Ascending aorta (tissue), 2 donors: ENCODE measurements around the gene ATAD1. TPM values are rescaled to one million over a fixed set of nuclear protein-coding genes. Genes with fewer than 3 reads are reported as not detected.

ENCODE experiments used
- DNase-seq, 2 donors: peaks; one replicate each; pipeline ENCODE4 v3.0.0-alpha.2; 2019; ENCODE audit warnings: low spot score in 2 of 2
- H3K27ac ChIP-seq, 2 donors: fragments of 200-600 bp; sonication (generic); one replicate each; pipeline ENCODE4 v1.5.1; 2016 to 2017; ENCODE audit warnings: mild to moderate bottlenecking in 1 of 2
- H3K27me3 ChIP-seq: fragments of 200-600 bp; sonication (generic); one replicate; pipeline ENCODE4 v1.5.1; 2017
- H3K36me3 ChIP-seq, 2 donors: fragments of 200-600 bp; sonication (generic); one replicate each; pipeline ENCODE4 v1.5.1; 2016
- H3K4me1 ChIP-seq, 2 donors: fragments of 200-600 bp; sonication (generic); one replicate each; pipeline ENCODE4 v1.5.1; 2016 to 2017; ENCODE audit warnings: mild to moderate bottlenecking in 1 of 2
- H3K4me3 ChIP-seq, 2 donors: fragments of 200-600 bp; sonication (generic); one replicate each; pipeline ENCODE4 v1.5.1; 2016 to 2017; ENCODE audit warnings: mild to moderate bottlenecking in 1 of 2
- H3K9me3 ChIP-seq, 2 donors: fragments of 200-600 bp; sonication (generic); one replicate each; pipeline ENCODE4 v1.5.1; 2016
- CTCF ChIP-seq, 3 experiments: fragments of 200-600 bp in 2 of 3; fragments of 450-650 bp in 1 of 3; sonication (generic) in 2 of 3; IDR thresholded peaks; one replicate each; pipeline ENCODE4 v1.5.1; 2016 to 2019; ENCODE audit warnings: antibody characterized with exemption in 3 of 3, mild to moderate bottlenecking in 1 of 3, moderate library complexity in 1 of 3
- intact Hi-C: fragments of 100-400 bp; cut with DNase I; formaldehyde crosslinking; loops from one replicate; pipeline ENCODE4 v1.15.1; 2023
- total RNA-seq: library from RNA; depleted of rRNA; stranded (reverse); fragments of >200 nt; gene quantifications from one replicate; pipeline ENCODE4 v1.1.0, GENCODE V29; 2016

The ATAD1 gene
- total RNA-seq, 1 donor from 2014 or later = 22.1 TPM

GRCh38 chr10:87734987-87735827 lies 82.8 kb downstream of the ATAD1 start:
- Histone ChIP-seq H3K4me3 (peak overlapping the region in 1 of 2 donors; percentile 23), H3K9me3 (no peaks in the 10 kb centered on the region), H3K36me3 (no peaks in the 10 kb centered on the region), H3K4me1 (peaks cover 0 to 4% of the 10 kb centered on the region in 2 donors), H3K27me3 (no peaks in the 10 kb centered on the region), H3K27ac (no peak overlapping the region)
- TF ChIP-seq CTCF (IDR thresholded peaks at IDR 0.05) = peak; percentile 54 to 85 (median 82)
- DNase-seq = no peak
- intact Hi-C loops = loop anchor here (1.0 to 5.0 kb wide), 3 partner anchors 78 to 202 kb away; no protein-coding TSS in a partner anchor

GRCh38 chr10:87733081-87733480 lies 84.9 kb downstream of the ATAD1 start:
- intact Hi-C loops = no loop called here
- peaks cover 0 to 4% of the 10 kb centered on the region in 2 donors for H3K4me1 ChIP-seq

GRCh38 chr10:87729940-87730339 lies 88.1 kb downstream of the ATAD1 start:
- Histone ChIP-seq H3K27me3 (no peaks in the 10 kb centered on the region), H3K4me1 (peaks cover 0 to 2% of the 10 kb centered on the region in 2 donors), H3K27ac (no peak overlapping the region), H3K9me3 (no peaks in the 10 kb centered on the region), H3K4me3 (no peak overlapping the region), H3K36me3 (no peaks in the 10 kb centered on the region)
- DNase-seq = no peak
- intact Hi-C loops = no loop called here
- TF ChIP-seq CTCF (IDR thresholded peaks at IDR 0.05) = no peak

More at GRCh38 chr10:87733081-87733480, 84.9 kb downstream of the ATAD1 start:
- Histone ChIP-seq H3K27ac (no peak overlapping the region), H3K4me3 (no peak overlapping the region), H3K9me3 (no peaks in the 10 kb centered on the region), H3K27me3 (no peaks in the 10 kb centered on the region), H3K36me3 (no peaks in the 10 kb centered on the region)
- no peak for DNase-seq
- no peak for TF ChIP-seq CTCF (IDR thresholded peaks at IDR 0.05)

- Histone ChIP-seq H3K4me1 (no peaks in the 10 kb centered on the region), H3K27me3 (no peaks in the 10 kb centered on the region), H3K36me3 (peaks cover 0 to 3% of the 10 kb centered on the region in 2 donors), H3K4me3 (no peak overlapping the region), H3K9me3 (no peaks in the 10 kb centered on the region), H3K27ac (no peak overlapping the region)
- TF ChIP-seq CTCF (IDR thresholded peaks at IDR 0.05) = no peak
- intact Hi-C loops = no loop called here
- DNase-seq = no peak
These were observed 93.2 kb downstream of the ATAD1 start for GRCh38 chr10:87724789-87725188.

- Histone ChIP-seq H3K27ac (no peak overlapping the region), H3K9me3 (no peaks in the 10 kb centered on the region), H3K4me3 (no peak overlapping the region), H3K27me3 (no peaks in the 10 kb centered on the region), H3K4me1 (no peaks in the 10 kb centered on the region), H3K36me3 (peaks cover 0 to 3% of the 10 kb centered on the region in 2 donors)
- intact Hi-C loops = no loop called here
- DNase-seq = no peak
- no peak for TF ChIP-seq CTCF (IDR thresholded peaks at IDR 0.05)
These were observed 94.5 kb downstream of the ATAD1 start for GRCh38 chr10:87723500-87723899.
